HCT116 (cell line): Measurements from ENCODE around the gene NFIB. TPM values are rescaled to one million over a fixed set of nuclear protein-coding genes. Genes with fewer than 3 reads are reported as not detected.

Experiments
- ATAC-seq: fragments of 200-7000 bp; cut with Tn5 transposase; 2 replicates; pipeline ENCODE4 v1.9.1; 2020; ENCODE audit warnings: mild to moderate bottlenecking, moderate library complexity
- BruUV-seq: library from RNA; stranded (reverse); fragments of 400-500 nt; replicated peaks from 2 replicates; lab custom pipeline; 2021; lab: Mats Ljungman, UMichigan
- CTCF ChIA-PET: fragments of 300-600 bp; sonication (Branson Sonifier 250); formaldehyde crosslinking; loops from one replicate; lab custom pipeline; 2021; ENCODE audit warnings: antibody characterized with exemption; lab: Charles Lee
- POLR2A ChIA-PET: fragments of 300-600, 350-600 bp; sonication (Branson Sonifier 250); formaldehyde crosslinking; loops from one replicate; lab custom pipeline; 2021; ENCODE audit warnings: antibody characterized with exemption; lab: Charles Lee
- RAD21 ChIA-PET, 2 experiments: fragments of 300-600 bp; sonication (Branson Sonifier 250); formaldehyde crosslinking; loops; one replicate each; lab custom pipeline; 2023; ENCODE audit warnings: low total read pairs in 2 of 2; ENCODE audit not compliant: uncharacterized antibody in 2 of 2, unreplicated experiment in 2 of 2, low non-redundant PET in 1 of 2; lab: Charles Lee
- DNase-seq: peaks from one replicate; pipeline ENCODE4 v3.0.0-alpha.2; 2010; ENCODE audit warnings: low read depth, low spot score
- H2AFZ ChIP-seq: fragments of 200-600 bp; shearing (Covaris generic), sonication (generic); 2 replicates; pipeline ENCODE4 v1.6.1; 2017; ENCODE audit warnings: low read depth, mixed run types, mixed read lengths, antibody characterized with exemption, low read length; ENCODE audit not compliant: poor library complexity, severe bottlenecking
- H3K27ac ChIP-seq: 2 replicates; pipeline ENCODE4 v1.5.1; 2012; ENCODE audit warnings: low read depth, low read length
- H3K27me3 ChIP-seq: fragments of 200-600 bp; sonication (generic); 2 replicates; pipeline ENCODE4 v1.6.1; 2016; ENCODE audit warnings: mixed run types, low read length, mixed read lengths; ENCODE audit not compliant: insufficient read depth
- H3K36me3 ChIP-seq, 2 experiments: fragments of 200-500 bp in 1 of 2; fragments of 200-600 bp in 1 of 2; sonication (Bioruptor generic) in 1 of 2; sonication (generic) in 1 of 2; 2 replicates each; pipeline versions ENCODE4 v1.5.1 to v1.6.1; 2014 to 2016; ENCODE audit warnings: low read length in 2 of 2, inconsistent platforms in 1 of 2, mixed read lengths in 1 of 2, mixed run types in 1 of 2; ENCODE audit not compliant: insufficient read depth in 2 of 2, control insufficient read depth in 1 of 2
- H3K4me1 ChIP-seq, 2 experiments: fragments of 200-600 bp in 1 of 2; sonication (generic) in 1 of 2; 2 replicates each; pipeline versions ENCODE4 v1.5.1 to v1.6.1; 2012 to 2017; ENCODE audit warnings: low read length in 2 of 2, inconsistent platforms in 1 of 2, mild to moderate bottlenecking in 1 of 2, mixed read lengths in 1 of 2, mixed run types in 1 of 2, moderate library complexity in 1 of 2; ENCODE audit not compliant: insufficient read depth in 2 of 2, control insufficient read depth in 1 of 2
- H3K4me2 ChIP-seq: fragments of 200-600 bp; sonication (generic); 2 replicates; pipeline ENCODE4 v1.6.1; 2017; ENCODE audit warnings: mixed run types, low read length, mixed read lengths
- H3K4me3 ChIP-seq, 2 experiments: fragments of 200-600 bp in 1 of 2; sonication (generic) in 1 of 2; replicated peaks in 1 of 2; 2 replicates each; pipeline ENCODE4 v1.5.1; 2011 to 2016; ENCODE audit warnings: low read length in 2 of 2, control low read depth in 1 of 2, low read depth in 1 of 2, mild to moderate bottlenecking in 1 of 2, mixed read lengths in 1 of 2, mixed run types in 1 of 2
- H3K79me2 ChIP-seq: fragments of 200-600 bp; sonication (generic); 2 replicates; pipeline ENCODE4 v1.6.1; 2017; ENCODE audit warnings: mild to moderate bottlenecking, mixed run types, low read length, moderate library complexity, mixed read lengths; ENCODE audit not compliant: insufficient read depth
- H3K9ac ChIP-seq: fragments of 200-600 bp; sonication (generic); 2 replicates; pipeline ENCODE4 v1.6.1; 2016; ENCODE audit warnings: low read length, mixed read lengths
- H3K9me2 ChIP-seq: fragments of 200-600 bp; sonication (generic), shearing (Covaris generic); 2 replicates; pipeline ENCODE4 v1.6.1; 2017; ENCODE audit warnings: mixed run types, mild to moderate bottlenecking, moderate library complexity; ENCODE audit not compliant: insufficient read depth
- H3K9me3 ChIP-seq, 2 experiments: fragments of 200-500 bp in 1 of 2; fragments of 200-600 bp in 1 of 2; sonication (Bioruptor generic) in 1 of 2; sonication (generic) in 1 of 2; 2 replicates each; pipeline ENCODE4 v1.6.1; 2014 to 2017; ENCODE audit warnings: low read length in 2 of 2, mixed read lengths in 2 of 2, inconsistent platforms in 1 of 2, low read depth in 1 of 2, mild to moderate bottlenecking in 1 of 2, mixed run types in 1 of 2, moderate library complexity in 1 of 2; ENCODE audit not compliant: control insufficient read depth in 1 of 2, insufficient read depth in 1 of 2
- H4K20me1 ChIP-seq: fragments of 200-600 bp; sonication (generic), shearing (Covaris generic); 2 replicates; pipeline ENCODE4 v1.6.1; 2017; ENCODE audit warnings: mixed run types, mild to moderate bottlenecking, moderate library complexity; ENCODE audit not compliant: insufficient read depth
- ELF1 ChIP-seq: IDR thresholded peaks from 2 replicates; pipeline ENCODE4 v1.6.1; 2012; ENCODE audit warnings: low read depth, borderline replicate concordance
- EZH2 ChIP-seq: fragments of 200-600 bp; sonication (generic); IDR thresholded peaks from 2 replicates; pipeline ENCODE4 v1.6.1; 2017; ENCODE audit warnings: antibody characterized with exemption, mixed run types
- FOSL1 ChIP-seq: IDR thresholded peaks from 2 replicates; pipeline ENCODE4 v1.6.1; 2012; ENCODE audit warnings: low read depth
- JUND ChIP-seq: IDR thresholded peaks from 2 replicates; pipeline ENCODE4 v1.6.1; 2012
- POLR2AphosphoS5 ChIP-seq: IDR thresholded peaks from 2 replicates; pipeline ENCODE4 v1.6.1; 2011; ENCODE audit warnings: mild to moderate bottlenecking, low read depth, low read length, moderate library complexity
- SRF ChIP-seq: IDR thresholded peaks from 2 replicates; pipeline ENCODE4 v1.6.1; 2012; ENCODE audit warnings: low read depth
- ZFX ChIP-seq: fragments of 450-650 bp; IDR thresholded peaks from 2 replicates; pipeline ENCODE4 v1.6.1; 2017
- intact Hi-C: fragments of 100-400 bp; cut with micrococcal nuclease; formaldehyde crosslinking; loops from 2 replicates; pipeline ENCODE4 v1.10.0; 2022
- total RNA-seq: library from RNA; stranded (reverse); gene quantifications from one replicate; pipeline ENCODE4 v1.2.1, GENCODE V29; 2021; ENCODE audit not compliant: unreplicated experiment
- TF ChIP-seq, protein P1 (sequence below): IDR thresholded peaks from 2 replicates; pipeline ENCODE4 v1.6.1; 2012
- TF ChIP-seq, protein P2 (sequence below): IDR thresholded peaks from 2 replicates; pipeline ENCODE4 v1.6.1; 2012; ENCODE audit warnings: low read depth

NFIB gene
- total RNA-seq, 1 experiment from 2014 or later, result 6.6 TPM

DNA sequence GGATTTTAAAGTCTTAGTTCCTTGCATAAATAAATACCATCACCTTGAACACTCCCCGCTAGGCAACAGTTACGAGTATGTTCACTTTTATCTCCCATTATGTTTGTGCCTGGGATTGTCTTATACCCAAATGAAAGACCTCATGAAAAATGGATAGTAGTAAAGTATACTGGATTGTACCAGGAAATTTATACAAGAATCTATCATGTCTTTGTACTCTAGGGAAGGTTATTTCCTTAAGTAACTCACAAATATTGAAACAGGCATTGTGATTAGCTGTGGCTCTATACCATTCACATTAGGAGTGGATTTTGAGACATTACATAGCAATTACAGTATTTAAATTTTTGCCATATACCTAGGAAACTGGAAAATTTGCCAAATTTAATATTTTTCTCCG, 24.0 kb downstream of the NFIB start:
- Histone ChIP-seq H2AFZ (no peak overlapping the region), H3K4me1 (no peaks in the 10 kb centered on the region), H3K9me3 (no peaks in the 10 kb centered on the region), H3K4me2 (no peak overlapping the region), H3K27me3 (no peaks in the 10 kb centered on the region), H3K27ac (no peak overlapping the region), H3K36me3 (no peaks in the 10 kb centered on the region), H3K9ac (no peak overlapping the region), H3K4me3 (no peak overlapping the region), H3K79me2 (no peaks in the 10 kb centered on the region), H4K20me1 (no peaks in the 10 kb centered on the region), H3K9me2 (no peaks in the 10 kb centered on the region)
- ChIA-PET POLR2A (no interaction called here), CTCF (no interaction called here), RAD21 (no interaction called here)
- DNase-seq (no peak), ATAC-seq (no peak)
- intact Hi-C loops, result no loop called here
- BruUV-seq, result no TSS peak
- TF ChIP-seq JUND, result no peak
- no peak for TF ChIP-seq ZFX
- TF ChIP-seq POLR2AphosphoS5, result no peak

DNA sequence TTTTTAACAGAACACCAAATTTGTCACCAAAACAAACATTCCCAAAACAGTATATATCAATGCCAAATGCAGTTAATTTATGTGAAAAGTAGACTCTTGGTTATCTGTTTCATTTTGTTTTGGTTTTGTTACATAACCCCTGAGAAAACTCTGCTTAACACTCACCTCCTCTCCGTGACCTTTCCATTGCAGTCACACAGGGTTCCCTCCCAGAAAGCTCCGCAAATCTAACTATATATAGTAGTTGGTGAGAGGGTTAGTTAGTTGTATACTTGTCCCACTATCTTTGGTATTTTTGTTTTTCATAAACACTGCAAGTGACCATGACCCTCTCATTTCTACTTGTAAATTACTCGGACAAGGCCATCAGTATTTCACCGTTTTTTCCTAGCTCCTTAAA, 25.5 kb downstream of the NFIB start:
- Histone ChIP-seq H3K36me3 (no peaks in the 10 kb centered on the region), H3K9me2 (no peaks in the 10 kb centered on the region), H3K4me2 (no peak overlapping the region), H3K27me3 (no peaks in the 10 kb centered on the region), H3K4me1 (no peaks in the 10 kb centered on the region), H3K4me3 (no peak overlapping the region), H4K20me1 (no peaks in the 10 kb centered on the region), H3K9me3 (no peaks in the 10 kb centered on the region), H3K9ac (no peak overlapping the region), H3K27ac (no peak overlapping the region), H3K79me2 (no peaks in the 10 kb centered on the region), H2AFZ (no peak overlapping the region)
- intact Hi-C loops, result no loop called here
- RAD21 ChIA-PET, result no interaction called here
- BruUV-seq, result no TSS peak
- no peak for DNase-seq
- no peak for TF ChIP-seq EZH2
- POLR2A ChIA-PET, result no interaction called here
- CTCF ChIA-PET, result no interaction called here
- ATAC-seq, result no peak

DNA sequence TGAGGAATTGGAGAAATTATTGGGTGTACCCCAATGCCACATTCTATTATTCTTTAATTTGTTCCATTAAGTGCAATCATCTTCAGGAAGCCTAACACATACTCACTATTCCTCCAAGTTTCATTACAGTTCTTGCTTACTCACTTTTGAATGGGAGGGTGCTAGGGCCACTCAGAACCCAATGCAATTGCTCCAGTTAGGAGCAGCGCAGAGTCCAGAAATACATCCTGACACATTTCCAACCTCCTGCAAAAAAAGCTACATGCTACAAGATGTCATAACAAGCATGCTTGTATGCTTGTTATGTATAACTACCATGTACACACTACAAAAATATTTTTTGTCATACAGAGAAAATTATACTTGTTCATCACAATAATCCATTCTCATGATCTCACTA, 27.8 kb downstream of the NFIB start:
- Histone ChIP-seq H4K20me1 (no peaks in the 10 kb centered on the region), H2AFZ (no peak overlapping the region), H3K4me3 (no peak overlapping the region), H3K9me3 (no peaks in the 10 kb centered on the region), H3K4me2 (no peak overlapping the region), H3K4me1 (no peaks in the 10 kb centered on the region), H3K27ac (no peak overlapping the region), H3K9me2 (no peaks in the 10 kb centered on the region), H3K36me3 (no peaks in the 10 kb centered on the region), H3K9ac (no peak overlapping the region), H3K79me2 (no peaks in the 10 kb centered on the region), H3K27me3 (0 out of 2 replicates have a peak, but pooled peaks cover 3% of the 10 kb centered on the region)
- intact Hi-C loops, result no loop called here
- ChIA-PET CTCF (no interaction called here), POLR2A (no interaction called here), RAD21 (no interaction called here)
- no peak for ATAC-seq
- TF ChIP-seq, protein P1, sequence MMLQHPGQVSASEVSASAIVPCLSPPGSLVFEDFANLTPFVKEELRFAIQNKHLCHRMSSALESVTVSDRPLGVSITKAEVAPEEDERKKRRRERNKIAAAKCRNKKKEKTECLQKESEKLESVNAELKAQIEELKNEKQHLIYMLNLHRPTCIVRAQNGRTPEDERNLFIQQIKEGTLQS, result no peak
- TF ChIP-seq FOSL1 (no peak), ELF1 (no peak), SRF (no peak)
- TF ChIP-seq, protein P2, sequence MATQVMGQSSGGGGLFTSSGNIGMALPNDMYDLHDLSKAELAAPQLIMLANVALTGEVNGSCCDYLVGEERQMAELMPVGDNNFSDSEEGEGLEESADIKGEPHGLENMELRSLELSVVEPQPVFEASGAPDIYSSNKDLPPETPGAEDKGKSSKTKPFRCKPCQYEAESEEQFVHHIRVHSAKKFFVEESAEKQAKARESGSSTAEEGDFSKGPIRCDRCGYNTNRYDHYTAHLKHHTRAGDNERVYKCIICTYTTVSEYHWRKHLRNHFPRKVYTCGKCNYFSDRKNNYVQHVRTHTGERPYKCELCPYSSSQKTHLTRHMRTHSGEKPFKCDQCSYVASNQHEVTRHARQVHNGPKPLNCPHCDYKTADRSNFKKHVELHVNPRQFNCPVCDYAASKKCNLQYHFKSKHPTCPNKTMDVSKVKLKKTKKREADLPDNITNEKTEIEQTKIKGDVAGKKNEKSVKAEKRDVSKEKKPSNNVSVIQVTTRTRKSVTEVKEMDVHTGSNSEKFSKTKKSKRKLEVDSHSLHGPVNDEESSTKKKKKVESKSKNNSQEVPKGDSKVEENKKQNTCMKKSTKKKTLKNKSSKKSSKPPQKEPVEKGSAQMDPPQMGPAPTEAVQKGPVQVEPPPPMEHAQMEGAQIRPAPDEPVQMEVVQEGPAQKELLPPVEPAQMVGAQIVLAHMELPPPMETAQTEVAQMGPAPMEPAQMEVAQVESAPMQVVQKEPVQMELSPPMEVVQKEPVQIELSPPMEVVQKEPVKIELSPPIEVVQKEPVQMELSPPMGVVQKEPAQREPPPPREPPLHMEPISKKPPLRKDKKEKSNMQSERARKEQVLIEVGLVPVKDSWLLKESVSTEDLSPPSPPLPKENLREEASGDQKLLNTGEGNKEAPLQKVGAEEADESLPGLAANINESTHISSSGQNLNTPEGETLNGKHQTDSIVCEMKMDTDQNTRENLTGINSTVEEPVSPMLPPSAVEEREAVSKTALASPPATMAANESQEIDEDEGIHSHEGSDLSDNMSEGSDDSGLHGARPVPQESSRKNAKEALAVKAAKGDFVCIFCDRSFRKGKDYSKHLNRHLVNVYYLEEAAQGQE, result no peak
- no peak for DNase-seq
- BruUV-seq, result no TSS peak
